Ramos (cell line): ENCODE data around the gene OSTN.
"Not testable (repeated sequence)": the region's sequence is repeated elsewhere in the genome, so short reads cannot be mapped to it uniquely, and the experiment has no call there.

Source experiments
- in situ Hi-C: fragments of 300-500 bp; cut with MboI; formaldehyde crosslinking; loops from one replicate; pipeline ENCODE4 v1.14.3; 2022; ENCODE audit warnings: low sequenced_read_pairs; ENCODE audit not compliant: unreplicated experiment

Gene OSTN

GRCh38 chr3:191198932-191199331 lies at the start of gene OSTN:
Gene OSTN (plus strand): TSS chr3:191199241. CDS start chr3:191212533, 13,292 bp downstream.
- in situ Hi-C loops, result no loop called here

GRCh38 chr3:191151653-191152052 lies 47.4 kb upstream of the OSTN start:
- in situ Hi-C loops, result no loop called here

- in situ Hi-C loops, result no loop called here
Measured at GRCh38 chr3:191154827-191155226, 44.2 kb upstream of the OSTN start.

- in situ Hi-C loops, result no loop called here
Measured at GRCh38 chr3:191158247-191158646, 40.8 kb upstream of the OSTN start.

GRCh38 chr3:191158815-191159214 lies 40.2 kb upstream of the OSTN start:
- in situ Hi-C loops, result no loop called here

GRCh38 chr3:191165802-191166201 lies 33.2 kb upstream of the OSTN start:
- in situ Hi-C loops, result no loop called here

GRCh38 chr3:191166368-191166767 lies 32.7 kb upstream of the OSTN start:
- in situ Hi-C loops, result no loop called here

- in situ Hi-C loops, result no loop called here
Measured at GRCh38 chr3:191169566-191169965, 29.5 kb upstream of the OSTN start.

- in situ Hi-C loops, result no loop called here
Measured at GRCh38 chr3:191170097-191170496, 28.9 kb upstream of the OSTN start.

GRCh38 chr3:191175102-191175501 lies 23.9 kb upstream of the OSTN start:
- in situ Hi-C loops, result no loop called here

GRCh38 chr3:191176038-191176785 lies 22.8 kb upstream of the OSTN start:
- in situ Hi-C loops, result no loop called here

- in situ Hi-C loops, result not testable (repeated sequence)
Measured at GRCh38 chr3:191185382-191185781, 13.7 kb upstream of the OSTN start.

- in situ Hi-C loops, result not testable (repeated sequence)
Measured at GRCh38 chr3:191188246-191188645, 10.8 kb upstream of the OSTN start.

GRCh38 chr3:191192270-191192669 lies 6.8 kb upstream of the OSTN start:
- in situ Hi-C loops, result not testable (repeated sequence)

GRCh38 chr3:191192941-191193340 lies 6.1 kb upstream of the OSTN start:
- in situ Hi-C loops, result no loop called here

- in situ Hi-C loops, result no loop called here
Measured at GRCh38 chr3:191197761-191198306, 1.2 kb upstream of the OSTN start.

GRCh38 chr3:191198480-191198879 lies 561 bp upstream of the OSTN start:
- in situ Hi-C loops, result no loop called here

GRCh38 chr3:191210032-191210431 lies 11.0 kb downstream of the OSTN start:
- in situ Hi-C loops, result no loop called here

- in situ Hi-C loops, result no loop called here
Measured at GRCh38 chr3:191216510-191216909, 17.5 kb downstream of the OSTN start.

- in situ Hi-C loops, result no loop called here
Measured at GRCh38 chr3:191217301-191217700, 18.3 kb downstream of the OSTN start.

- in situ Hi-C loops, result no loop called here
Measured at GRCh38 chr3:191220908-191221307, 21.9 kb downstream of the OSTN start.

- in situ Hi-C loops, result no loop called here
Measured at GRCh38 chr3:191221638-191222037, 22.6 kb downstream of the OSTN start.
